ENCODE measurements around the gene PRPF19. TPM values are rescaled to one million over a fixed set of nuclear protein-coding genes. Genes with fewer than 3 reads are reported as not detected.

The PRPF19 gene
- polyA plus RNA-seq, 1 of the 3 experiments (the other 2 are of a cell fraction): 58.9 TPM

GRCh38 chr11:60919956-60920355, 13.6 kb upstream of the PRPF19 start:
- no peaks in the 10 kb centered on the region for H3K9me2 ChIP-seq
- no peak overlapping the region for H2AFZ ChIP-seq (ENCODE audit: low read depth)
- CTCF ChIA-PET: interaction anchor here (1.0 to 5.8 kb wide), 4 partner anchors 21 to 466 kb away, joined by 3 to 21 read pairs (median 4); no protein-coding TSS in a partner anchor
- no peaks in the 10 kb centered on the region for H3F3A ChIP-seq (replicated peaks; ENCODE audit: insufficient read depth)
- TF ChIP-seq JUND (IDR thresholded peaks at IDR 0.05): no peak
- peaks cover 12 to 28% of the 10 kb centered on the region in 2 experiments; a peak in 3 of 4 replicates for H3K4me1 ChIP-seq (ENCODE audit: control insufficient read depth in 1 of 2, insufficient read depth in 2 of 2, low read depth in 1 of 2, low read length in 1 of 2)
- no peak overlapping the region for H3K4me3 ChIP-seq (ENCODE audit: low read depth in 2 of 2, low read length in 1 of 2)
- POLR2A ChIA-PET: no interaction called here
- no peak overlapping the region for H3K27ac ChIP-seq (ENCODE audit: low read depth in 2 of 2, low read length in 1 of 2)
- peaks cover 6 to 22% of the 10 kb centered on the region in 2 experiments for H3K36me3 ChIP-seq (replicated peaks in 1 of 2; ENCODE audit: control insufficient read depth in 1 of 2, insufficient read depth in 2 of 2, low read length in 1 of 2)
- H3K9ac ChIP-seq: no peak overlapping the region
- H3K79me2 ChIP-seq (ENCODE audit: insufficient read depth): peaks cover 42% of the 10 kb centered on the region
- no peaks in the 10 kb centered on the region; the same call in 1 of the 2 replicates for H4K20me1 ChIP-seq (ENCODE audit: insufficient read depth)
- DNase-seq: no peak
- H3K27me3 ChIP-seq (ENCODE audit: insufficient read depth): no peaks in the 10 kb centered on the region
- WGBS (ENCODE audit: low lambda C conversion rate): 74% methylated on average over 2 of the region's 2 CpGs
- no peak overlapping the region for H3K4me2 ChIP-seq
- H3K9me3 ChIP-seq: no peaks in the 10 kb centered on the region

- TF ChIP-seq, protein P1, sequence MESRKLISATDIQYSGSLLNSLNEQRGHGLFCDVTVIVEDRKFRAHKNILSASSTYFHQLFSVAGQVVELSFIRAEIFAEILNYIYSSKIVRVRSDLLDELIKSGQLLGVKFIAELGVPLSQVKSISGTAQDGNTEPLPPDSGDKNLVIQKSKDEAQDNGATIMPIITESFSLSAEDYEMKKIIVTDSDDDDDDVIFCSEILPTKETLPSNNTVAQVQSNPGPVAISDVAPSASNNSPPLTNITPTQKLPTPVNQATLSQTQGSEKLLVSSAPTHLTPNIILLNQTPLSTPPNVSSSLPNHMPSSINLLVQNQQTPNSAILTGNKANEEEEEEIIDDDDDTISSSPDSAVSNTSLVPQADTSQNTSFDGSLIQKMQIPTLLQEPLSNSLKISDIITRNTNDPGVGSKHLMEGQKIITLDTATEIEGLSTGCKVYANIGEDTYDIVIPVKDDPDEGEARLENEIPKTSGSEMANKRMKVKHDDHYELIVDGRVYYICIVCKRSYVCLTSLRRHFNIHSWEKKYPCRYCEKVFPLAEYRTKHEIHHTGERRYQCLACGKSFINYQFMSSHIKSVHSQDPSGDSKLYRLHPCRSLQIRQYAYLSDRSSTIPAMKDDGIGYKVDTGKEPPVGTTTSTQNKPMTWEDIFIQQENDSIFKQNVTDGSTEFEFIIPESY (IDR thresholded peaks at IDR 0.05; ENCODE audit: borderline replicate concordance, low read depth): no peak
- TF ChIP-seq CHD2 (IDR thresholded peaks at IDR 0.05; ENCODE audit: low read length, partially characterized antibody): no peak
- H3K9me3 ChIP-seq: no peaks in the 10 kb centered on the region
- ChIA-PET CTCF (interaction anchor here (0.8 to 2.2 kb wide), 5 partner anchors 88 to 268 kb away, joined by 3 to 6 read pairs (median 4); no protein-coding TSS in a partner anchor), POLR2A (no interaction called here)
- no peak overlapping the region for H2AFZ ChIP-seq (ENCODE audit: low read depth)
- H3K36me3 ChIP-seq (replicated peaks in 1 of 2; ENCODE audit: control insufficient read depth in 1 of 2, insufficient read depth in 2 of 2, low read length in 1 of 2): peaks cover 6 to 22% of the 10 kb centered on the region in 2 experiments
- no peak overlapping the region for H3K9ac ChIP-seq
- H3K4me2 ChIP-seq: 0 out of 2 replicates have a peak overlapping the region, but pooled peaks have one; percentile 4
- H3K27ac ChIP-seq (ENCODE audit: low read depth in 2 of 2, low read length in 1 of 2): no peak overlapping the region
- no peaks in the 10 kb centered on the region for H3F3A ChIP-seq (replicated peaks; ENCODE audit: insufficient read depth)
- DNase-seq: no peak
- no peaks in the 10 kb centered on the region; the same call in 1 of the 2 replicates for H4K20me1 ChIP-seq (ENCODE audit: insufficient read depth)
- no peaks in the 10 kb centered on the region for H3K27me3 ChIP-seq (ENCODE audit: insufficient read depth)
- peaks cover 12 to 29% of the 10 kb centered on the region in 2 experiments; a peak in 3 of 4 replicates for H3K4me1 ChIP-seq (ENCODE audit: control insufficient read depth in 1 of 2, insufficient read depth in 2 of 2, low read depth in 1 of 2, low read length in 1 of 2)
- H3K9me2 ChIP-seq: no peaks in the 10 kb centered on the region
- H3K4me3 ChIP-seq (ENCODE audit: low read depth in 2 of 2, low read length in 1 of 2): no peak overlapping the region
- H3K79me2 ChIP-seq (ENCODE audit: insufficient read depth): peaks cover 44% of the 10 kb centered on the region
- WGBS (ENCODE audit: low lambda C conversion rate): 94% methylated on average over 1 of the region's 1 CpG
Observed at GRCh38 chr11:60919320-60919719, 12.9 kb upstream of the PRPF19 start.

DNA sequence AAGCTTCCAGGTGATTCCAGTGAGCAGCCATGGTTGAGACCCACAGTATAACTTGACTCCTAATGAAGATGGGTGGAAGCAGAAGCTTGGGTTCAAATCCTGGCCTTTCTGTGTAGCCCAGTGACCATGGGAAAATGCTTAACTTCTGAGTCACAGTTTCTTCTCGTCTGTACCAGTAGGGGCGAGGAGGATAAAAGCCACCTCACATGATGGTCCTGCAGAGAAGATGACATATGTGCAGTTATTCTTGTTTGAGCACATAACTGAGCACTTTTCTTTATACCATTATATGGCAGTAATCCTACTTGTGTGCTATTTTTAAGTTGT, 12.5 kb upstream of the PRPF19 start:
- no peak overlapping the region for H3K9ac ChIP-seq
- H3K9me3 ChIP-seq: no peaks in the 10 kb centered on the region
- no peaks in the 10 kb centered on the region for H3K27me3 ChIP-seq (ENCODE audit: insufficient read depth)
- H3K9me2 ChIP-seq: no peaks in the 10 kb centered on the region
- no peak overlapping the region for H2AFZ ChIP-seq (ENCODE audit: low read depth)
- H3K4me2 ChIP-seq: 0 out of 2 replicates have a peak overlapping the region, but pooled peaks have one; percentile 4
- ChIA-PET CTCF (interaction anchor here (0.8 to 2.2 kb wide), 5 partner anchors 12 to 210 kb away, joined by 3 to 7 read pairs (median 4); no protein-coding TSS in a partner anchor), POLR2A (no interaction called here)
- H3K4me3 ChIP-seq (ENCODE audit: low read depth in 2 of 2, low read length in 1 of 2): no peak overlapping the region
- H3K27ac ChIP-seq (ENCODE audit: low read depth in 2 of 2, low read length in 1 of 2): no peak overlapping the region
- H3F3A ChIP-seq (replicated peaks; ENCODE audit: insufficient read depth): no peaks in the 10 kb centered on the region
- DNase-seq: no peak
- WGBS (ENCODE audit: low lambda C conversion rate): 45% methylated on average over 2 of the region's 2 CpGs
- TF ChIP-seq, protein P2, sequence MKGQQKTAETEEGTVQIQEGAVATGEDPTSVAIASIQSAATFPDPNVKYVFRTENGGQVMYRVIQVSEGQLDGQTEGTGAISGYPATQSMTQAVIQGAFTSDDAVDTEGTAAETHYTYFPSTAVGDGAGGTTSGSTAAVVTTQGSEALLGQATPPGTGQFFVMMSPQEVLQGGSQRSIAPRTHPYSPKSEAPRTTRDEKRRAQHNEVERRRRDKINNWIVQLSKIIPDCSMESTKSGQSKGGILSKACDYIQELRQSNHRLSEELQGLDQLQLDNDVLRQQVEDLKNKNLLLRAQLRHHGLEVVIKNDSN (IDR thresholded peaks at IDR 0.05; ENCODE audit: borderline replicate concordance, low read depth): no peak
- TF ChIP-seq TCF12 (IDR thresholded peaks at IDR 0.05) (no peak), RXRA (IDR thresholded peaks at IDR 0.05; ENCODE audit: borderline replicate concordance, low read depth) (no peak), GATA2 (CRISPR knock-in tag; IDR thresholded peaks at IDR 0.05) (no peak), FOXM1 (IDR thresholded peaks at IDR 0.05; ENCODE audit: low read depth) (no peak), MXI1 (IDR thresholded peaks at IDR 0.05; ENCODE audit: low read depth, low read length) (no peak), GABPA (IDR thresholded peaks at IDR 0.05; ENCODE audit: low read depth) (no peak)
- TF ChIP-seq, protein P3, sequence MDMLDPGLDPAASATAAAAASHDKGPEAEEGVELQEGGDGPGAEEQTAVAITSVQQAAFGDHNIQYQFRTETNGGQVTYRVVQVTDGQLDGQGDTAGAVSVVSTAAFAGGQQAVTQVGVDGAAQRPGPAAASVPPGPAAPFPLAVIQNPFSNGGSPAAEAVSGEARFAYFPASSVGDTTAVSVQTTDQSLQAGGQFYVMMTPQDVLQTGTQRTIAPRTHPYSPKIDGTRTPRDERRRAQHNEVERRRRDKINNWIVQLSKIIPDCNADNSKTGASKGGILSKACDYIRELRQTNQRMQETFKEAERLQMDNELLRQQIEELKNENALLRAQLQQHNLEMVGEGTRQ (IDR thresholded peaks at IDR 0.05; ENCODE audit: borderline replicate concordance, low read depth, low read length): no peak
- peaks cover 6 to 22% of the 10 kb centered on the region in 2 experiments for H3K36me3 ChIP-seq (replicated peaks in 1 of 2; ENCODE audit: control insufficient read depth in 1 of 2, insufficient read depth in 2 of 2, low read length in 1 of 2)
- H3K79me2 ChIP-seq (ENCODE audit: insufficient read depth): peaks cover 44% of the 10 kb centered on the region
- H4K20me1 ChIP-seq (ENCODE audit: insufficient read depth): no peaks in the 10 kb centered on the region; the same call in 1 of the 2 replicates
- peaks cover 12 to 27% of the 10 kb centered on the region in 2 experiments; a peak in 3 of 4 replicates for H3K4me1 ChIP-seq (ENCODE audit: control insufficient read depth in 1 of 2, insufficient read depth in 2 of 2, low read depth in 1 of 2, low read length in 1 of 2)
